ENCODE measurements around the gene DUSP7. TPM values are rescaled to one million over a fixed set of nuclear protein-coding genes. Genes with fewer than 3 reads are reported as not detected.
A peak's percentile ranks its signal among the peaks of the same experiment; 100 is the strongest.

DUSP7 gene
- total RNA-seq, 1 experiment from 2014 or later = 13.1 TPM

DNA sequence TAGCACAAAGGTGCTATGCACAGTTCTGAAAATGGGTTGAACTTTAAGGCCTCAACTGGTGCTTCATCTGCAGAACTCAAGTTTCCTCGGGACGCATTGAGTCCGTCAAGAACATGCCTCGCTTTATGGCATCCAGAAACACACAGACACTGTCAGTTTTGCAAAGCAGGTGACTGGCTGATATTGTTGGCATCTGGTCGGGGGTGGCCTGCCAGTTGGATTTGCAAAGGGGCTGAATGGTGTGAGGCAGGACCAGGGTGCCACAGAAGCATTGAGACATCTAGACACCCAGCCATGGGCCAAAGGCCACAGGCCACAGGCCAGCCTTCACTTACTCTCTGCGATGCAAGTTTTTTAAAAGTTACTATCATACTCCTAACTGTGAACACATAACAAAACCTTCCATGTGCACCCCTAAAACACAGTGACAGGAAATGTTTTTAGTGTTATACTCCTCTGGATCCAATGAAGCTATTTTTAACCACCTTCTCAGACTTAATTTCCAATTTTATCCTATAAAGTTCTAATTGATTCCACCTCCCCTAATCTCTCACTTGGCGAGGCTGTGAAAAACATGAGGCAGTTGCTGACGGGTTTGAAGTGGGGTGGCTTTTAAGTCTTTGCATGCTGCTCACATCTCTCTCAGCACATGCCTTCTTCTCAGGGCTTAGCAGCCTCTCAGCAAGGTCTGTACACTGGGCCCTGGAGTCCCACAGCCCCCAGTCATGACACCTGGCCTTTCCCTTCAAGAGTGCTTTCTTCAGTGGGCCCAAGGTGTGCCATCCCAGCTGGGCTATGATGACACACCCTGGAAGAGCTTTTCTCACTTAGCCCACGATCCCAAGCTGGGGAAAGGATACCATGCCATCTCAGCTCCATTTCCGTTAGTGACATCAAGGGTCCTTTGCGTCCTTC lies 38.5 kb upstream of the DUSP7 start:
- DNase-seq (ENCODE audit: low read depth, low spot score) = no peak
- Histone ChIP-seq H3K9me3 (ENCODE audit: control insufficient read depth, insufficient read depth, low read depth, low read length) (no peaks in the 10 kb centered on the region), H3K4me1 (ENCODE audit: control insufficient read depth, insufficient read depth, low read length) (no peaks in the 10 kb centered on the region), H3K27me3 (ENCODE audit: control insufficient read depth, insufficient read depth, low read length) (no peaks in the 10 kb centered on the region), H3K36me3 (ENCODE audit: control insufficient read depth, insufficient read depth, low read length) (no peaks in the 10 kb centered on the region; the same call in 1 of the 2 replicates), H3K27ac (ENCODE audit: low read length) (no peak overlapping the region), H3K4me3 (ENCODE audit: low read depth in 2 of 2, low read length in 2 of 2) (no peak overlapping the region)
- POLR2A ChIA-PET = no interaction called here
- TF ChIP-seq POLR2AphosphoS5 (IDR thresholded peaks at IDR 0.05; ENCODE audit: low read depth, low read length) (no peak), TCF7L2 (IDR thresholded peaks at IDR 0.05; ENCODE audit: low read depth, low read length) (no peak), SIN3A (IDR thresholded peaks at IDR 0.05; ENCODE audit: borderline replicate concordance, insufficient read depth, low read depth, low read length) (no peak)
- TF ChIP-seq, protein P1, sequence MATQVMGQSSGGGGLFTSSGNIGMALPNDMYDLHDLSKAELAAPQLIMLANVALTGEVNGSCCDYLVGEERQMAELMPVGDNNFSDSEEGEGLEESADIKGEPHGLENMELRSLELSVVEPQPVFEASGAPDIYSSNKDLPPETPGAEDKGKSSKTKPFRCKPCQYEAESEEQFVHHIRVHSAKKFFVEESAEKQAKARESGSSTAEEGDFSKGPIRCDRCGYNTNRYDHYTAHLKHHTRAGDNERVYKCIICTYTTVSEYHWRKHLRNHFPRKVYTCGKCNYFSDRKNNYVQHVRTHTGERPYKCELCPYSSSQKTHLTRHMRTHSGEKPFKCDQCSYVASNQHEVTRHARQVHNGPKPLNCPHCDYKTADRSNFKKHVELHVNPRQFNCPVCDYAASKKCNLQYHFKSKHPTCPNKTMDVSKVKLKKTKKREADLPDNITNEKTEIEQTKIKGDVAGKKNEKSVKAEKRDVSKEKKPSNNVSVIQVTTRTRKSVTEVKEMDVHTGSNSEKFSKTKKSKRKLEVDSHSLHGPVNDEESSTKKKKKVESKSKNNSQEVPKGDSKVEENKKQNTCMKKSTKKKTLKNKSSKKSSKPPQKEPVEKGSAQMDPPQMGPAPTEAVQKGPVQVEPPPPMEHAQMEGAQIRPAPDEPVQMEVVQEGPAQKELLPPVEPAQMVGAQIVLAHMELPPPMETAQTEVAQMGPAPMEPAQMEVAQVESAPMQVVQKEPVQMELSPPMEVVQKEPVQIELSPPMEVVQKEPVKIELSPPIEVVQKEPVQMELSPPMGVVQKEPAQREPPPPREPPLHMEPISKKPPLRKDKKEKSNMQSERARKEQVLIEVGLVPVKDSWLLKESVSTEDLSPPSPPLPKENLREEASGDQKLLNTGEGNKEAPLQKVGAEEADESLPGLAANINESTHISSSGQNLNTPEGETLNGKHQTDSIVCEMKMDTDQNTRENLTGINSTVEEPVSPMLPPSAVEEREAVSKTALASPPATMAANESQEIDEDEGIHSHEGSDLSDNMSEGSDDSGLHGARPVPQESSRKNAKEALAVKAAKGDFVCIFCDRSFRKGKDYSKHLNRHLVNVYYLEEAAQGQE (IDR thresholded peaks at IDR 0.05; ENCODE audit: insufficient read depth in 1 of 2, low read depth in 2 of 2, low read length in 1 of 2) = no peak
- TF ChIP-seq, protein P2, sequence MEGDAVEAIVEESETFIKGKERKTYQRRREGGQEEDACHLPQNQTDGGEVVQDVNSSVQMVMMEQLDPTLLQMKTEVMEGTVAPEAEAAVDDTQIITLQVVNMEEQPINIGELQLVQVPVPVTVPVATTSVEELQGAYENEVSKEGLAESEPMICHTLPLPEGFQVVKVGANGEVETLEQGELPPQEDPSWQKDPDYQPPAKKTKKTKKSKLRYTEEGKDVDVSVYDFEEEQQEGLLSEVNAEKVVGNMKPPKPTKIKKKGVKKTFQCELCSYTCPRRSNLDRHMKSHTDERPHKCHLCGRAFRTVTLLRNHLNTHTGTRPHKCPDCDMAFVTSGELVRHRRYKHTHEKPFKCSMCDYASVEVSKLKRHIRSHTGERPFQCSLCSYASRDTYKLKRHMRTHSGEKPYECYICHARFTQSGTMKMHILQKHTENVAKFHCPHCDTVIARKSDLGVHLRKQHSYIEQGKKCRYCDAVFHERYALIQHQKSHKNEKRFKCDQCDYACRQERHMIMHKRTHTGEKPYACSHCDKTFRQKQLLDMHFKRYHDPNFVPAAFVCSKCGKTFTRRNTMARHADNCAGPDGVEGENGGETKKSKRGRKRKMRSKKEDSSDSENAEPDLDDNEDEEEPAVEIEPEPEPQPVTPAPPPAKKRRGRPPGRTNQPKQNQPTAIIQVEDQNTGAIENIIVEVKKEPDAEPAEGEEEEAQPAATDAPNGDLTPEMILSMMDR (IDR thresholded peaks at IDR 0.05) = no peak
- in situ Hi-C loops (cut with HindIII; ENCODE audit: low pct_unique_long_range_greater_than_20kb, low sequenced_read_pairs) = no loop called here
- intact Hi-C loops (cut with micrococcal nuclease; ENCODE audit: unreplicated experiment) = no loop called here
- CTCF ChIA-PET = no interaction called here
- ATAC-seq = no peak
- no TSS peak for BruUV-seq (replicated peaks)

DNA sequence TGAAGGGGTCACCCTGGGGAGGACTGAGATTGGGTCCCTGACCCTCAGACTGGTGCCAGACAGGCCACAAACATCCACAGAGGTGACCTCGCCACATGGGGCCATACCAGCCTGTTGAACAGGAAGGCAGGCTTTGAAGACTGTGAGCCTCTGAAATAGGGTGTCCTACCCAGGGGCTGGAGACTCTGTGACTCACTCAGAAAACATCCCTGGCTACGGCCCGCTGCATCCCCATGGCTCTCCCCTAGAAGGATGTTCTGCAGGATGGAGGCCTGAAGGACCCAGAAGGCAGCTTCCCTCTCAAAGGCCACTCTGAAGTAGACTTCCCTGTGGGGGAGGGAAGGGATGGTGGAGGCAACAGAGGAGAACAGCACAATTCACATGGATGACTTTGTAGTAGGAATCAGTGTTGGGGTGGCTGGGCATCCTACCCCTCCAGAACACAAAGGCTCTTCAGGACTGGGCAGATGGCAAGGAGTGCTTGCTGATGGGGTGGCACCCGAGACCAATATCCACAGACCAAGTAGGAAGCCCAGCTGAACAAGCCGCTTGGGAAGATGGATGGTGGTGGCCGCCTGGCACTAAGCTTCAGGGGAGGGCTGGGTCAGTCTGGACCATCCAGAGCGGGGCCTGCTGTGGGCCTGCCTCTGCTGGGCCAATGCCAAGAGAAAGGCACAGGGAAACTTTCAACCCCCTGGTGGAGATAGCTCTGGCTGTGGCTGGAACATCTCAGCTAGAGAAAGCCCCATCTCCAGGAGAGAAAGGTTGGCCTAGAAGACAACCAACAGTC lies 37.6 kb upstream of the DUSP7 start:
- POLR2A ChIA-PET = interaction anchor here (0.5 kb wide), 1 partner anchor 22 kb away, joined by 5 read pairs; no protein-coding TSS in a partner anchor
- TF ChIP-seq, protein P2 (IDR thresholded peaks at IDR 0.05) = no peak
- no peak for TF ChIP-seq SIN3A (IDR thresholded peaks at IDR 0.05; ENCODE audit: borderline replicate concordance, insufficient read depth, low read depth, low read length)
- TF ChIP-seq, protein P1 (IDR thresholded peaks at IDR 0.05; ENCODE audit: insufficient read depth in 1 of 2, low read depth in 2 of 2, low read length in 1 of 2) = no peak
- TF ChIP-seq TCF7L2 (IDR thresholded peaks at IDR 0.05; ENCODE audit: low read depth, low read length) = no peak
- no peak for TF ChIP-seq POLR2AphosphoS5 (IDR thresholded peaks at IDR 0.05; ENCODE audit: low read depth, low read length)
- intact Hi-C loops (cut with micrococcal nuclease; ENCODE audit: unreplicated experiment) = no loop called here
- Histone ChIP-seq H3K4me1 (ENCODE audit: control insufficient read depth, insufficient read depth, low read length) (no peaks in the 10 kb centered on the region; the same call in 1 of the 2 replicates), H3K36me3 (ENCODE audit: control insufficient read depth, insufficient read depth, low read length) (no peaks in the 10 kb centered on the region; the same call in 1 of the 2 replicates), H3K27me3 (ENCODE audit: control insufficient read depth, insufficient read depth, low read length) (no peaks in the 10 kb centered on the region), H3K9me3 (ENCODE audit: control insufficient read depth, insufficient read depth, low read depth, low read length) (no peaks in the 10 kb centered on the region), H3K27ac (ENCODE audit: low read length) (no peak overlapping the region), H3K4me3 (ENCODE audit: low read depth in 2 of 2, low read length in 2 of 2) (no peak overlapping the region)
- BruUV-seq (replicated peaks) = no TSS peak
- CTCF ChIA-PET = no interaction called here
- in situ Hi-C loops (cut with HindIII; ENCODE audit: low pct_unique_long_range_greater_than_20kb, low sequenced_read_pairs) = no loop called here
- no peak for DNase-seq (ENCODE audit: low read depth, low spot score)
- ATAC-seq = 0 out of 2 replicates have a peak, but pooled peaks have one; percentile 22
